OCI-LY1 (cell line): ENCODE measurements around the gene RSPH9.

Experiments
- H2AFZ ChIP-seq: fragments of 200-600 bp; sonication (generic), shearing (Covaris generic); 2 replicates; pipeline ENCODE4 v1.6.0; 2014; ENCODE audit warnings: antibody characterized with exemption, mild to moderate bottlenecking, low read length
- H3F3A ChIP-seq: fragments of 200-600 bp; sonication (generic), shearing (Covaris generic); 2 replicates; pipeline ENCODE4 v1.6.0; 2014; ENCODE audit warnings: mild to moderate bottlenecking, antibody characterized with exemption, low read length, moderate library complexity; ENCODE audit not compliant: insufficient read depth
- H3K27ac ChIP-seq: fragments of 200-600 bp; sonication (generic); 2 replicates; pipeline ENCODE4 v1.5.1; 2014; ENCODE audit warnings: low read length, mixed run types, mild to moderate bottlenecking, low read depth; ENCODE audit not compliant: poor library complexity, severe bottlenecking
- H3K27me3 ChIP-seq: fragments of 200-600 bp; sonication (generic); 2 replicates; pipeline ENCODE4 v1.6.0; 2014; ENCODE audit warnings: antibody characterized with exemption, mild to moderate bottlenecking, low read length, moderate library complexity; ENCODE audit not compliant: insufficient read depth
- H3K36me3 ChIP-seq: fragments of 200-600 bp; sonication (generic); 2 replicates; pipeline ENCODE4 v1.6.1; 2014; ENCODE audit warnings: mild to moderate bottlenecking, antibody characterized with exemption, low read length, moderate library complexity, mixed read lengths; ENCODE audit not compliant: insufficient read depth
- H3K4me1 ChIP-seq: fragments of 200-600 bp; sonication (generic); 2 replicates; pipeline ENCODE4 v1.5.1; 2014; ENCODE audit warnings: mild to moderate bottlenecking, low read length, moderate library complexity; ENCODE audit not compliant: insufficient read depth, severe bottlenecking
- H3K4me2 ChIP-seq: fragments of 200-600 bp; sonication (generic), shearing (Covaris generic); 2 replicates; pipeline ENCODE4 v1.6.1; 2014; ENCODE audit warnings: low read length
- H3K4me3 ChIP-seq: fragments of 200-600 bp; sonication (generic); 2 replicates; pipeline ENCODE4 v1.5.1; 2014; ENCODE audit warnings: low read length, low read depth, mild to moderate bottlenecking, mixed read lengths; ENCODE audit not compliant: poor library complexity, severe bottlenecking
- H3K79me2 ChIP-seq: fragments of 200-600 bp; shearing (Covaris generic); 2 replicates; pipeline ENCODE4 v1.6.1; 2016; ENCODE audit warnings: mixed run types, low read length, mixed read lengths; ENCODE audit not compliant: insufficient read depth
- H3K9ac ChIP-seq: fragments of 200-600 bp; sonication (generic), shearing (Covaris generic); 2 replicates; pipeline ENCODE4 v1.6.1; 2014; ENCODE audit warnings: mild to moderate bottlenecking, low read length, mixed read lengths
- H3K9me2 ChIP-seq: fragments of 200-600 bp; sonication (generic), shearing (Covaris generic); 2 replicates; pipeline ENCODE4 v1.6.1; 2014; ENCODE audit warnings: low read depth, mild to moderate bottlenecking, low read length, mixed read lengths
- H3K9me3 ChIP-seq: fragments of 200-600 bp; shearing (Covaris generic); 2 replicates; pipeline ENCODE4 v1.6.1; 2014; ENCODE audit warnings: low read length, mixed read lengths
- H4K20me1 ChIP-seq: fragments of 200-600 bp; sonication (generic), shearing (Covaris generic); 2 replicates; pipeline ENCODE4 v1.6.0; 2016; ENCODE audit warnings: mild to moderate bottlenecking, low read length; ENCODE audit not compliant: insufficient read depth
- EZH2 ChIP-seq: fragments of 200-600 bp; sonication (generic), shearing (Covaris generic); IDR thresholded peaks from 2 replicates; pipeline ENCODE4 v1.8.0; 2017; ENCODE audit warnings: borderline replicate concordance, mixed run types, mild to moderate bottlenecking, antibody characterized with exemption, low read length, moderate library complexity, mixed read lengths
- TF ChIP-seq, protein P1 (sequence below): fragments of 200-600 bp; sonication (generic), shearing (Covaris generic); IDR thresholded peaks from 2 replicates; pipeline ENCODE4 v1.5.1; 2017; ENCODE audit warnings: mild to moderate bottlenecking, antibody characterized with exemption, low read length, moderate library complexity, mixed read lengths

The RSPH9 gene

DNA sequence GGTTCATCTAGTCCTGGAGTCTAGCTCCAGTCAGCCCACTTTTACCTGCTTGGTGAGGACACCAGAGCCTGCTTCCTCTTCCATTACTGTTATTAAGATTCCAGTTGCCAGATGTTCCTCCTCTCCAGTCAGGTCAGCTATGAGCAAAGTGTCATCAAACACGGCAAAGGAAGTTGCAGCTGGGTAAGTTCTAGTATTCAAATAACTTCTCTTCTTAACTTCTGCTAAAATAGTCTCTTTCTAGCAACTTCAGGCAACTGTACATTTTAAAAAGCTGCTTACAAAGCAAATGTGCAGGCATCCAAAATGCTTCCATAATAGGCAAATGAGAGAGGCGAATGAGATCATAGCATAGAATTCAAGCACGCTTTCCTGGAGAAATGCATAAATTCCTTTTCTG lies 61.2 kb downstream of the RSPH9 start:
- Histone ChIP-seq H3K9me2 (no peaks in the 10 kb centered on the region), H4K20me1 (no peaks in the 10 kb centered on the region), H3K36me3 (no peaks in the 10 kb centered on the region), H3K9ac (no peak overlapping the region), H3K9me3 (no peaks in the 10 kb centered on the region), H3K27me3 (no peaks in the 10 kb centered on the region), H3K27ac (no peak overlapping the region), H3F3A (no peaks in the 10 kb centered on the region), H3K4me3 (no peak overlapping the region), H2AFZ (no peak overlapping the region), H3K4me2 (peak overlapping the region; percentile 6; the same call in 1 of the 2 replicates), H3K4me1 (peaks cover 38% of the 10 kb centered on the region), H3K79me2 (no peaks in the 10 kb centered on the region)
- TF ChIP-seq, protein P1, sequence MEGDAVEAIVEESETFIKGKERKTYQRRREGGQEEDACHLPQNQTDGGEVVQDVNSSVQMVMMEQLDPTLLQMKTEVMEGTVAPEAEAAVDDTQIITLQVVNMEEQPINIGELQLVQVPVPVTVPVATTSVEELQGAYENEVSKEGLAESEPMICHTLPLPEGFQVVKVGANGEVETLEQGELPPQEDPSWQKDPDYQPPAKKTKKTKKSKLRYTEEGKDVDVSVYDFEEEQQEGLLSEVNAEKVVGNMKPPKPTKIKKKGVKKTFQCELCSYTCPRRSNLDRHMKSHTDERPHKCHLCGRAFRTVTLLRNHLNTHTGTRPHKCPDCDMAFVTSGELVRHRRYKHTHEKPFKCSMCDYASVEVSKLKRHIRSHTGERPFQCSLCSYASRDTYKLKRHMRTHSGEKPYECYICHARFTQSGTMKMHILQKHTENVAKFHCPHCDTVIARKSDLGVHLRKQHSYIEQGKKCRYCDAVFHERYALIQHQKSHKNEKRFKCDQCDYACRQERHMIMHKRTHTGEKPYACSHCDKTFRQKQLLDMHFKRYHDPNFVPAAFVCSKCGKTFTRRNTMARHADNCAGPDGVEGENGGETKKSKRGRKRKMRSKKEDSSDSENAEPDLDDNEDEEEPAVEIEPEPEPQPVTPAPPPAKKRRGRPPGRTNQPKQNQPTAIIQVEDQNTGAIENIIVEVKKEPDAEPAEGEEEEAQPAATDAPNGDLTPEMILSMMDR = no peak
- no peak for TF ChIP-seq EZH2

DNA sequence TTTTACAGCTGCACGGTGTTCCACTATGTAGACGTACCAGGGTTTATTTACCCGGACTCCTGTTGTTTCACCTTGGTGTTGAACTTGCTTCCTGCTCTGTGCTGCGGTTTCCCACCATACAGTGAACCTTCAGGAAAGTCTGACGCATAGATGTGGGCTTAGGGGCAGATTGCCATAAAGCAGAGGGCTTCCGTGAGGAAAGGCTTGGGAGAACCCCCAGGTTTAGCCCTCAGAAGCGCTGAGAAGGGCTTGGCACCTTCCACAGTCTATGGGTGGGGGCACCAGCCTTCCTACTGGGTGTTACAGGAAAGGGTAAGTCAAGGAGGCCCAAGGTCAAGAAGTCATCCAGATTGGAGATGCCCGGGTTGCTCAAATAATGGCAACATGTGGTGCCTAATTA lies 62.0 kb downstream of the RSPH9 start:
- no peaks in the 10 kb centered on the region for H4K20me1 ChIP-seq
- H2AFZ ChIP-seq = no peak overlapping the region
- no peaks in the 10 kb centered on the region for H3K9me3 ChIP-seq
- no peaks in the 10 kb centered on the region for H3K36me3 ChIP-seq
- no peaks in the 10 kb centered on the region for H3K27me3 ChIP-seq
- H3K4me3 ChIP-seq = no peak overlapping the region
- H3K4me1 ChIP-seq = peaks cover 38% of the 10 kb centered on the region
- H3K9ac ChIP-seq = no peak overlapping the region
- no peaks in the 10 kb centered on the region for H3K79me2 ChIP-seq
- H3K27ac ChIP-seq = no peak overlapping the region
- no peaks in the 10 kb centered on the region for H3F3A ChIP-seq
- TF ChIP-seq EZH2 = no peak
- TF ChIP-seq, protein P1 = no peak
- H3K9me2 ChIP-seq = no peaks in the 10 kb centered on the region
- H3K4me2 ChIP-seq = no peak overlapping the region

DNA sequence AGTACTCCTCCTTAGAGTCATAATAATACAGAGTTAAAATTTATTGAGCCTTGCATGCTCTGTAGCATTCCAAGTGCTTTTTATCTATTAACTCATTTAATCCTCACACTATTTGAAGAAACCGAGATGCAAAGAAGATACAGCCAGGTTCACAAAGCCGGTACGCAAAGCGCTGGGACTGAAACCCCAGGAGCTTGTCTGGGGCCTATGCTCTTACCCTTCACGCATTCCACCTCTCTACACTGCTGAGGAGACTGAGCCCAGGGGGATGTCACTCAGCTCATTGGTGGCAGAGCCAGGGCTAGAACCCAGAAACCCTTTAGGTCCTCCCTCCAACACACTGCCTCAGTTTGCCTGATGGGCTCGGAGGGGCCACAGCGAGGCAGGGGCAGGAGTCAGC lies 62.4 kb downstream of the RSPH9 start:
- Histone ChIP-seq H3K4me3 (no peak overlapping the region), H3K4me1 (peaks cover 38% of the 10 kb centered on the region), H2AFZ (no peak overlapping the region), H3K9me2 (no peaks in the 10 kb centered on the region), H3K9me3 (no peaks in the 10 kb centered on the region), H4K20me1 (no peaks in the 10 kb centered on the region), H3K27me3 (no peaks in the 10 kb centered on the region), H3K79me2 (no peaks in the 10 kb centered on the region), H3K27ac (no peak overlapping the region), H3F3A (no peaks in the 10 kb centered on the region), H3K4me2 (no peak overlapping the region), H3K36me3 (no peaks in the 10 kb centered on the region), H3K9ac (no peak overlapping the region)
- TF ChIP-seq EZH2 = no peak
- TF ChIP-seq, protein P1 = no peak
